ENCODE results near the gene KRT84. TPM values are rescaled to one million over a fixed set of nuclear protein-coding genes. Genes with fewer than 3 reads are reported as not detected.

Gene KRT84
- total and polyA plus RNA-seq, 2 donors: 0.94 to 2.5 TPM

GRCh38 chr12:52394836-52395405, 9.5 kb upstream of the KRT84 start:
- no peak for DNase-seq (ENCODE audit: low read depth in 6 of 9, low spot score in 9 of 9)
- H3K27ac ChIP-seq (ENCODE audit: low read depth in 1 of 2, low read length in 1 of 2): no peak overlapping the region

GRCh38 chr12:52392465-52393007, 7.1 kb upstream of the KRT84 start:
- peak overlapping the region in 1 of 2 donors; percentile 15 for H3K27ac ChIP-seq (ENCODE audit: low read depth in 1 of 2, low read length in 1 of 2)
- H3K4me1 ChIP-seq (ENCODE audit: control insufficient read depth in 2 of 2, insufficient read depth in 2 of 2, low read length in 2 of 2): peaks cover 0 to 30% of the 10 kb centered on the region in 2 donors
- peak in 1 of 9 donors; percentile 14 for DNase-seq (ENCODE audit: low read depth in 6 of 9, low spot score in 9 of 9)
- no peaks in the 10 kb centered on the region for H3K9me3 ChIP-seq (ENCODE audit: control insufficient read depth in 2 of 2, insufficient read depth in 1 of 2, low read length in 1 of 2)
- H3K36me3 ChIP-seq (ENCODE audit: control insufficient read depth in 2 of 2, insufficient read depth in 2 of 2, low read length in 1 of 2): no peaks in the 10 kb centered on the region
- peaks cover 2 to 7% of the 10 kb centered on the region in 2 donors for H3K27me3 ChIP-seq (ENCODE audit: control insufficient read depth in 2 of 2, insufficient read depth in 1 of 2, low read length in 1 of 2)
- 90% methylated on average over 7 of the region's 7 CpGs for WGBS
- no peak overlapping the region for H3K4me3 ChIP-seq (ENCODE audit: low read length in 2 of 2)

More at GRCh38 chr12:52394836-52395405, 9.5 kb upstream of the KRT84 start:
- no peak overlapping the region for H3K4me3 ChIP-seq (ENCODE audit: low read length in 2 of 2)
- no peaks in the 10 kb centered on the region for H3K36me3 ChIP-seq (ENCODE audit: control insufficient read depth in 2 of 2, insufficient read depth in 2 of 2, low read length in 1 of 2)
- H3K4me1 ChIP-seq (ENCODE audit: control insufficient read depth in 2 of 2, insufficient read depth in 2 of 2, low read length in 2 of 2): peaks cover 0 to 23% of the 10 kb centered on the region in 2 donors
- WGBS: 90% methylated on average over 13 of the region's 13 CpGs
- H3K27me3 ChIP-seq (ENCODE audit: control insufficient read depth in 2 of 2, insufficient read depth in 1 of 2, low read length in 1 of 2): no peaks in the 10 kb centered on the region
- no peaks in the 10 kb centered on the region for H3K9me3 ChIP-seq (ENCODE audit: control insufficient read depth in 2 of 2, insufficient read depth in 1 of 2, low read length in 1 of 2)

- H3K27ac ChIP-seq (ENCODE audit: low read depth in 1 of 2, low read length in 1 of 2): peak overlapping the region in 1 of 2 donors; percentile 84
- no peak overlapping the region for H3K4me3 ChIP-seq (ENCODE audit: low read length in 2 of 2)
- WGBS: 82% methylated on average over 4 of the region's 4 CpGs
- H3K4me1 ChIP-seq (ENCODE audit: control insufficient read depth in 2 of 2, insufficient read depth in 2 of 2, low read length in 2 of 2): peaks cover 0 to 30% of the 10 kb centered on the region in 2 donors
- no peak for DNase-seq (ENCODE audit: low read depth in 6 of 9, low spot score in 9 of 9)
- no peaks in the 10 kb centered on the region for H3K36me3 ChIP-seq (ENCODE audit: control insufficient read depth in 2 of 2, insufficient read depth in 2 of 2, low read length in 1 of 2)
- no peaks in the 10 kb centered on the region for H3K9me3 ChIP-seq (ENCODE audit: control insufficient read depth in 2 of 2, insufficient read depth in 1 of 2, low read length in 1 of 2)
- H3K27me3 ChIP-seq (ENCODE audit: control insufficient read depth in 2 of 2, insufficient read depth in 1 of 2, low read length in 1 of 2): peaks cover 2 to 7% of the 10 kb centered on the region in 2 donors
Measured at GRCh38 chr12:52391618-52392002, 6.2 kb upstream of the KRT84 start.

- peaks cover 2 to 7% of the 10 kb centered on the region in 2 donors for H3K27me3 ChIP-seq (ENCODE audit: control insufficient read depth in 2 of 2, insufficient read depth in 1 of 2, low read length in 1 of 2)
- 81% methylated on average over 11 of the region's 11 CpGs for WGBS
Measured at GRCh38 chr12:52390739-52391617, 5.5 kb upstream of the KRT84 start.

GRCh38 chr12:52389313-52390207, 4.1 kb upstream of the KRT84 start:
- no peak overlapping the region for H3K4me3 ChIP-seq (ENCODE audit: low read length in 2 of 2)
- DNase-seq (ENCODE audit: low read depth in 6 of 9, low spot score in 9 of 9): peak in 3 of 9 donors; percentile 14 to 28 (median 14)
- WGBS: 60% methylated on average over 9 of the region's 9 CpGs

More at GRCh38 chr12:52390739-52391617, 5.5 kb upstream of the KRT84 start:
- Histone ChIP-seq H3K4me1 (ENCODE audit: control insufficient read depth in 2 of 2, insufficient read depth in 2 of 2, low read length in 2 of 2) (peaks cover 0 to 30% of the 10 kb centered on the region in 2 donors), H3K9me3 (ENCODE audit: control insufficient read depth in 2 of 2, insufficient read depth in 1 of 2, low read length in 1 of 2) (no peaks in the 10 kb centered on the region), H3K27ac (ENCODE audit: low read depth in 1 of 2, low read length in 1 of 2) (peak overlapping the region; percentile 70 to 84), H3K36me3 (ENCODE audit: control insufficient read depth in 2 of 2, insufficient read depth in 2 of 2, low read length in 1 of 2) (no peaks in the 10 kb centered on the region), H3K4me3 (ENCODE audit: low read length in 2 of 2) (no peak overlapping the region)
- peak in 1 of 9 donors; percentile 6 for DNase-seq (ENCODE audit: low read depth in 6 of 9, low spot score in 9 of 9)

GRCh38 chr12:52387859-52388258, 2.4 kb upstream of the KRT84 start:
- WGBS: 93% methylated on average over 2 of the region's 2 CpGs
- Histone ChIP-seq H3K4me3 (ENCODE audit: low read length in 2 of 2) (no peak overlapping the region), H3K36me3 (ENCODE audit: control insufficient read depth in 2 of 2, insufficient read depth in 2 of 2, low read length in 1 of 2) (no peaks in the 10 kb centered on the region), H3K27ac (ENCODE audit: low read depth in 1 of 2, low read length in 1 of 2) (peak overlapping the region in 1 of 2 donors; percentile 40), H3K27me3 (ENCODE audit: control insufficient read depth in 2 of 2, insufficient read depth in 1 of 2, low read length in 1 of 2) (peaks cover 2 to 9% of the 10 kb centered on the region in 2 donors), H3K4me1 (ENCODE audit: control insufficient read depth in 2 of 2, insufficient read depth in 2 of 2, low read length in 2 of 2) (peaks cover 0 to 27% of the 10 kb centered on the region in 2 donors), H3K9me3 (ENCODE audit: control insufficient read depth in 2 of 2, insufficient read depth in 1 of 2, low read length in 1 of 2) (no peaks in the 10 kb centered on the region)
- no peak for DNase-seq (ENCODE audit: low read depth in 6 of 9, low spot score in 9 of 9)

More at GRCh38 chr12:52389313-52390207, 4.1 kb upstream of the KRT84 start:
- Histone ChIP-seq H3K4me1 (ENCODE audit: control insufficient read depth in 2 of 2, insufficient read depth in 2 of 2, low read length in 2 of 2) (peaks cover 0 to 30% of the 10 kb centered on the region in 2 donors), H3K27me3 (ENCODE audit: control insufficient read depth in 2 of 2, insufficient read depth in 1 of 2, low read length in 1 of 2) (peaks cover 2 to 9% of the 10 kb centered on the region in 2 donors), H3K9me3 (ENCODE audit: control insufficient read depth in 2 of 2, insufficient read depth in 1 of 2, low read length in 1 of 2) (no peaks in the 10 kb centered on the region), H3K36me3 (ENCODE audit: control insufficient read depth in 2 of 2, insufficient read depth in 2 of 2, low read length in 1 of 2) (no peaks in the 10 kb centered on the region), H3K27ac (ENCODE audit: low read depth in 1 of 2, low read length in 1 of 2) (peak overlapping the region; percentile 62 to 72)

GRCh38 chr12:52383331-52383730, 2.1 kb downstream of the KRT84 start:
- H3K4me1 ChIP-seq (ENCODE audit: control insufficient read depth in 2 of 2, insufficient read depth in 2 of 2, low read length in 2 of 2): no peaks in the 10 kb centered on the region
- no peaks in the 10 kb centered on the region for H3K36me3 ChIP-seq (ENCODE audit: control insufficient read depth in 2 of 2, insufficient read depth in 2 of 2, low read length in 1 of 2)
- H3K9me3 ChIP-seq (ENCODE audit: control insufficient read depth in 2 of 2, insufficient read depth in 1 of 2, low read length in 1 of 2): no peaks in the 10 kb centered on the region
- no peak overlapping the region for H3K27ac ChIP-seq (ENCODE audit: low read depth in 1 of 2, low read length in 1 of 2)
- peak in 2 of 9 donors; percentile 6 to 18 for DNase-seq (ENCODE audit: low read depth in 6 of 9, low spot score in 9 of 9)
- no peak overlapping the region for H3K4me3 ChIP-seq (ENCODE audit: low read length in 2 of 2)
- WGBS: 81% methylated on average over 3 of the region's 3 CpGs
- peaks cover under 1 to 18% of the 10 kb centered on the region in 2 donors for H3K27me3 ChIP-seq (ENCODE audit: control insufficient read depth in 2 of 2, insufficient read depth in 1 of 2, low read length in 1 of 2)

- H3K27me3 ChIP-seq (ENCODE audit: control insufficient read depth in 2 of 2, insufficient read depth in 1 of 2, low read length in 1 of 2): peaks cover 0 to 17% of the 10 kb centered on the region in 2 donors
- no peaks in the 10 kb centered on the region for H3K4me1 ChIP-seq (ENCODE audit: control insufficient read depth in 2 of 2, insufficient read depth in 2 of 2, low read length in 2 of 2)
- 4% methylated on average over 2 of the region's 2 CpGs for WGBS
- no peak overlapping the region for H3K27ac ChIP-seq (ENCODE audit: low read depth in 1 of 2, low read length in 1 of 2)
- peak in 2 of 9 donors; percentile 7 to 25 for DNase-seq (ENCODE audit: low read depth in 6 of 9, low spot score in 9 of 9)
- H3K9me3 ChIP-seq (ENCODE audit: control insufficient read depth in 2 of 2, insufficient read depth in 1 of 2, low read length in 1 of 2): no peaks in the 10 kb centered on the region
- no peak overlapping the region for H3K4me3 ChIP-seq (ENCODE audit: low read length in 2 of 2)
- no peaks in the 10 kb centered on the region for H3K36me3 ChIP-seq (ENCODE audit: control insufficient read depth in 2 of 2, insufficient read depth in 2 of 2, low read length in 1 of 2)
Measured at GRCh38 chr12:52382854-52383253, 2.6 kb downstream of the KRT84 start.

Measured in thymus (tissue), 11 donors.